Prostate gland (tissue), 2 donors: ENCODE results near the gene TMEM108.

Experiments used
- POLR2A ChIP-seq: fragments of 450-650 bp; IDR thresholded peaks from one replicate; pipeline ENCODE4 v1.6.1; 2016; ENCODE audit warnings: antibody characterized with exemption, mild to moderate bottlenecking
- POLR2AphosphoS5 ChIP-seq: sonication (generic); formaldehyde crosslinking; IDR thresholded peaks from one replicate; pipeline ENCODE4 v1.6.1; 2017; ENCODE audit warnings: antibody characterized with exemption
- TF ChIP-seq, protein P1 (sequence below), 4 experiments: fragments of 200-600 bp in 2 of 4; fragments of 450-650 bp in 2 of 4; sonication (generic) in 2 of 4; IDR thresholded peaks; 1 replicate in 3 of 4; 2 replicates in 1 of 4; pipeline ENCODE4 v1.5.1; 2016 to 2019; ENCODE audit warnings: antibody characterized with exemption in 4 of 4, mild to moderate bottlenecking in 2 of 4, moderate library complexity in 2 of 4

DNA sequence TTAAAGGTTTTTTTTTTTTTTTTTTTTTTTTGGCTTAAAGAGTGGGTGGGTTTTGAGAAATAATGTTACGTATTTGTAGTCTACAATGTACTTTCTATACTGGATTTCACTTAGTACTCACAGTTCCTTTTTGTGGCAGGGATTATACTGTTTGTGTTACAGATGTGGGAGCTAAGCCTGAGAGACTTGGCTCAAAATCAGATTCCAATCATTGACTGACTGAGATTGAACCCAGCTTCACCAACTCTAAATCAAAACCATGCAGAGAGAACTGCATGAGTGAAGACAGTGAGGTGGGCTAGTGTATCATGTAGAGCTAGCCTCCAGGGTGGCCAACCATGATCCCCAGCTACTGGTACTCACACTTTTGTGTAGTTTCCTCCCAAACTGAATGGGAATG, 68.0 kb downstream of the TMEM108 start:
- TF ChIP-seq, protein P1, sequence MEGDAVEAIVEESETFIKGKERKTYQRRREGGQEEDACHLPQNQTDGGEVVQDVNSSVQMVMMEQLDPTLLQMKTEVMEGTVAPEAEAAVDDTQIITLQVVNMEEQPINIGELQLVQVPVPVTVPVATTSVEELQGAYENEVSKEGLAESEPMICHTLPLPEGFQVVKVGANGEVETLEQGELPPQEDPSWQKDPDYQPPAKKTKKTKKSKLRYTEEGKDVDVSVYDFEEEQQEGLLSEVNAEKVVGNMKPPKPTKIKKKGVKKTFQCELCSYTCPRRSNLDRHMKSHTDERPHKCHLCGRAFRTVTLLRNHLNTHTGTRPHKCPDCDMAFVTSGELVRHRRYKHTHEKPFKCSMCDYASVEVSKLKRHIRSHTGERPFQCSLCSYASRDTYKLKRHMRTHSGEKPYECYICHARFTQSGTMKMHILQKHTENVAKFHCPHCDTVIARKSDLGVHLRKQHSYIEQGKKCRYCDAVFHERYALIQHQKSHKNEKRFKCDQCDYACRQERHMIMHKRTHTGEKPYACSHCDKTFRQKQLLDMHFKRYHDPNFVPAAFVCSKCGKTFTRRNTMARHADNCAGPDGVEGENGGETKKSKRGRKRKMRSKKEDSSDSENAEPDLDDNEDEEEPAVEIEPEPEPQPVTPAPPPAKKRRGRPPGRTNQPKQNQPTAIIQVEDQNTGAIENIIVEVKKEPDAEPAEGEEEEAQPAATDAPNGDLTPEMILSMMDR (IDR thresholded peaks at IDR 0.05) = no peak
- no peak for TF ChIP-seq POLR2AphosphoS5
- no peak for TF ChIP-seq POLR2A
